Gastrocnemius medialis (tissue), 4 donors: ENCODE results near the gene CACNG5. TPM values are rescaled to one million over a fixed set of nuclear protein-coding genes. Genes with fewer than 3 reads are reported as not detected.

Experiments used
- ATAC-seq, 2 donors: fragments of 150-250 bp; one replicate each; pipeline ENCODE4 v1.9.1; 2016
- DNase-seq, 2 donors: peaks; one replicate each; pipeline ENCODE4 v3.0.0-alpha.2; 2019
- H3K27ac ChIP-seq, 4 donors: fragments of 200-600 bp; sonication (generic); 1 replicate in 1 of 4; 2 replicates in 3 of 4; pipeline ENCODE4 v1.5.1; 2016 to 2018; ENCODE audit warnings: mild to moderate bottlenecking in 2 of 4, moderate library complexity in 1 of 4
- H3K27me3 ChIP-seq, 3 donors: fragments of 200-600 bp; sonication (generic) in 2 of 3; 1 replicate in 1 of 3; 2 replicates in 2 of 3; pipeline versions ENCODE4 v1.5.1 to v1.6.0; 2016 to 2019; ENCODE audit warnings: mild to moderate bottlenecking in 1 of 3, moderate library complexity in 1 of 3
- H3K36me3 ChIP-seq, 2 donors: fragments of 200-600 bp; sonication (generic) in 1 of 2; one replicate each; pipeline ENCODE4 v1.5.1; 2017 to 2018
- H3K4me1 ChIP-seq, 2 donors: fragments of 200-600 bp; sonication (generic) in 1 of 2; one replicate each; pipeline ENCODE4 v1.5.1; 2016 to 2017; ENCODE audit warnings: mild to moderate bottlenecking in 2 of 2
- H3K4me3 ChIP-seq, 4 donors: fragments of 200-600 bp; sonication (generic) in 3 of 4; 1 replicate in 1 of 4; 2 replicates in 3 of 4; pipeline ENCODE4 v1.5.1; 2016 to 2019; ENCODE audit warnings: mild to moderate bottlenecking in 2 of 4
- H3K9me3 ChIP-seq, 3 donors: fragments of 200-600 bp; sonication (generic) in 2 of 3; 1 replicate in 1 of 3; 2 replicates in 2 of 3; pipeline ENCODE4 v1.5.1; 2016 to 2019
- CTCF ChIP-seq, 5 experiments: fragments of 450-650 bp in 3 of 5; fragments of 200-600 bp in 2 of 5; sonication (generic) in 2 of 5; IDR thresholded peaks in 4 of 5; conservative IDR thresholded peaks in 1 of 5; 1 replicate in 4 of 5; 2 replicates in 1 of 5; pipeline ENCODE4 v1.5.1; 2016 to 2019; ENCODE audit warnings: antibody characterized with exemption in 5 of 5, mild to moderate bottlenecking in 3 of 5, moderate library complexity in 3 of 5
- POLR2A ChIP-seq, 2 donors: fragments of 450-650 bp; IDR thresholded peaks; one replicate each; pipeline ENCODE4 v1.6.1; 2017; ENCODE audit warnings: antibody characterized with exemption in 2 of 2, mild to moderate bottlenecking in 2 of 2, moderate library complexity in 2 of 2
- in situ Hi-C, 4 donors: fragments of 200-750 bp; cut with MboI; loops; one replicate each; pipeline versions ENCODE4 v1.15.0 to v1.8.0; 2017; ENCODE audit warnings: low sequenced_read_pairs in 4 of 4
- intact Hi-C: fragments of 100-400 bp; cut with DNase I; formaldehyde crosslinking; loops from one replicate; pipeline ENCODE4 v1.15.1; 2023; ENCODE audit warnings: low total_unique reads
- total RNA-seq, 4 donors: library from RNA; depleted of rRNA; stranded (reverse); fragments of >200 nt; gene quantifications; one replicate each; pipeline versions ENCODE4 v1.1.0 to v1.2.3, GENCODE V29; 2016

Gene CACNG5
- total RNA-seq, 4 donors from 2014 or later: not detected

GRCh38 chr17:66833201-66833600, 1.7 kb upstream of the CACNG5 start:
- Histone ChIP-seq H3K9me3 (no peaks in the 10 kb centered on the region), H3K36me3 (no peaks in the 10 kb centered on the region), H3K27me3 (peaks cover 24 to 36% (median 24%) of the 10 kb centered on the region in 3 donors), H3K27ac (no peak overlapping the region), H3K4me1 (no peaks in the 10 kb centered on the region), H3K4me3 (no peak overlapping the region)
- intact Hi-C loops (no loop called here), in situ Hi-C loops (no loop called here)
- TF ChIP-seq CTCF (IDR thresholded peaks at IDR 0.05 in 4 of 5, conservative IDR thresholded peaks at IDR 0.05 in 1 of 5): no peak
- ATAC-seq (no peak), DNase-seq (no peak)

GRCh38 chr17:66834426-66834918, 445 bp upstream of the CACNG5 start:
- intact Hi-C loops (no loop called here), in situ Hi-C loops (no loop called here)

GRCh38 chr17:66835476-66835875, 559 bp downstream of the CACNG5 start:
- in situ Hi-C loops: no loop called here
- intact Hi-C loops: no loop called here
- Histone ChIP-seq H3K4me3 (no peak overlapping the region), H3K9me3 (no peaks in the 10 kb centered on the region), H3K36me3 (no peaks in the 10 kb centered on the region), H3K27me3 (peaks cover 24 to 39% (median 24%) of the 10 kb centered on the region in 3 donors), H3K4me1 (no peaks in the 10 kb centered on the region), H3K27ac (no peak overlapping the region)
- DNase-seq (no peak), ATAC-seq (no peak)
- TF ChIP-seq POLR2A (IDR thresholded peaks at IDR 0.05): no peak
- no peak for TF ChIP-seq CTCF (IDR thresholded peaks at IDR 0.05 in 4 of 5, conservative IDR thresholded peaks at IDR 0.05 in 1 of 5)

More at GRCh38 chr17:66834426-66834918, 445 bp upstream of the CACNG5 start:
- Histone ChIP-seq H3K9me3 (no peaks in the 10 kb centered on the region), H3K4me1 (no peaks in the 10 kb centered on the region), H3K4me3 (no peak overlapping the region), H3K27me3 (peaks cover 24 to 39% (median 24%) of the 10 kb centered on the region in 3 donors), H3K36me3 (no peaks in the 10 kb centered on the region), H3K27ac (no peak overlapping the region)
- ATAC-seq (no peak), DNase-seq (no peak)
- TF ChIP-seq POLR2A (IDR thresholded peaks at IDR 0.05) (no peak), CTCF (IDR thresholded peaks at IDR 0.05 in 4 of 5, conservative IDR thresholded peaks at IDR 0.05 in 1 of 5) (no peak)

GRCh38 chr17:66836063-66837005, 1.4 kb downstream of the CACNG5 start:
- H3K4me1 ChIP-seq: no peaks in the 10 kb centered on the region
- DNase-seq: no peak
- no peak overlapping the region for H3K4me3 ChIP-seq
- H3K27ac ChIP-seq: no peak overlapping the region
- in situ Hi-C loops (no loop called here), intact Hi-C loops (no loop called here)
- H3K9me3 ChIP-seq: no peaks in the 10 kb centered on the region
- H3K27me3 ChIP-seq: peaks cover 24 to 39% (median 24%) of the 10 kb centered on the region in 3 donors
- no peak for TF ChIP-seq CTCF (IDR thresholded peaks at IDR 0.05 in 4 of 5, conservative IDR thresholded peaks at IDR 0.05 in 1 of 5)
- no peak for TF ChIP-seq POLR2A (IDR thresholded peaks at IDR 0.05)
- no peaks in the 10 kb centered on the region for H3K36me3 ChIP-seq
- ATAC-seq: no peak
